ENCODE measurements around the gene SLC22A4.

The SLC22A4 gene

GRCh38 chr5:132258102-132259068, 35.8 kb upstream of the SLC22A4 start:
- TF ChIP-seq CTCF (IDR thresholded peaks at IDR 0.05; ENCODE audit: borderline replicate concordance, control extremely low read depth, extremely low read depth, insufficient read depth, missing control alignments), result no peak
- in situ Hi-C loops (cut with MboI; ENCODE audit: low sequenced_read_pairs, unreplicated experiment), result no loop called here
- DNase-seq (ENCODE audit: low spot score), result peak; percentile 28

- peak; percentile 15 for DNase-seq (ENCODE audit: low spot score)
- TF ChIP-seq CTCF (IDR thresholded peaks at IDR 0.05; ENCODE audit: borderline replicate concordance, control extremely low read depth, extremely low read depth, insufficient read depth, missing control alignments), result no peak
- in situ Hi-C loops (cut with MboI; ENCODE audit: low sequenced_read_pairs, unreplicated experiment), result no loop called here
Observed at GRCh38 chr5:132259069-132259851, 34.9 kb upstream of the SLC22A4 start.

- TF ChIP-seq CTCF (IDR thresholded peaks at IDR 0.05; ENCODE audit: borderline replicate concordance, control extremely low read depth, extremely low read depth, insufficient read depth, missing control alignments), result no peak
- peak; percentile 17 for DNase-seq (ENCODE audit: low spot score)
- in situ Hi-C loops (cut with MboI; ENCODE audit: low sequenced_read_pairs, unreplicated experiment), result no loop called here
Observed at GRCh38 chr5:132260051-132260450, 34.1 kb upstream of the SLC22A4 start.

- peak; percentile 54 for DNase-seq (ENCODE audit: low spot score)
- TF ChIP-seq CTCF (IDR thresholded peaks at IDR 0.05; ENCODE audit: borderline replicate concordance, control extremely low read depth, extremely low read depth, insufficient read depth, missing control alignments), result no peak
- in situ Hi-C loops (cut with MboI; ENCODE audit: low sequenced_read_pairs, unreplicated experiment), result no loop called here
Observed at GRCh38 chr5:132260714-132261551, 33.3 kb upstream of the SLC22A4 start.

- TF ChIP-seq CTCF (IDR thresholded peaks at IDR 0.05; ENCODE audit: borderline replicate concordance, control extremely low read depth, extremely low read depth, insufficient read depth, missing control alignments), result no peak
- peak; percentile 12 for DNase-seq (ENCODE audit: low spot score)
- in situ Hi-C loops (cut with MboI; ENCODE audit: low sequenced_read_pairs, unreplicated experiment), result no loop called here
Observed at GRCh38 chr5:132261881-132262845, 32.0 kb upstream of the SLC22A4 start.
